Muscle of leg (tissue), 11 donors: ENCODE results near the gene CEP112. TPM values are rescaled to one million over a fixed set of nuclear protein-coding genes. Genes with fewer than 3 reads are reported as not detected.

ENCODE experiments used
- DNase-seq: peaks from one replicate; pipeline ENCODE4 v3.0.0; 2013
- H3K27ac ChIP-seq: one replicate; pipeline ENCODE4 v1.5.1; 2013; ENCODE audit warnings: mild to moderate bottlenecking, low read length, control low read depth
- H3K27me3 ChIP-seq: one replicate; pipeline ENCODE4 v1.6.1; 2013; ENCODE audit warnings: low read length; ENCODE audit not compliant: control insufficient read depth, insufficient read depth
- H3K36me3 ChIP-seq: one replicate; pipeline ENCODE4 v1.6.1; 2013; ENCODE audit warnings: low read length; ENCODE audit not compliant: control insufficient read depth, insufficient read depth
- H3K4me1 ChIP-seq: one replicate; pipeline ENCODE4 v1.6.1; 2013; ENCODE audit warnings: low read length; ENCODE audit not compliant: control insufficient read depth, insufficient read depth
- H3K4me3 ChIP-seq: one replicate; pipeline ENCODE4 v1.5.1; 2013; ENCODE audit warnings: low read length, control low read depth
- H3K9me3 ChIP-seq: replicated peaks from 2 replicates; pipeline ENCODE4 v1.6.1; 2013; ENCODE audit warnings: low read depth, low read length; ENCODE audit not compliant: control insufficient read depth
- WGBS: methylation state at CpG from one replicate; pipeline ENCODE4 v1.1.5; 2013; ENCODE audit warnings: missing lambda C conversion rate; ENCODE audit not compliant: insufficient coverage; 5-methylcytosine and 5-hydroxymethylcytosine counted together
- polyA plus RNA-seq, 8 donors: library from polyadenylated mRNA; unstranded; fragments of 120-200 nt; gene quantifications; one replicate each; pipeline versions ENCODE4 v1.2.1 to v1.2.3, GENCODE V29; 2013; ENCODE audit warnings: inconsistent platforms in 1 of 8, low replicate concordance in 1 of 8; ENCODE audit not compliant: insufficient read length in 8 of 8, insufficient read depth in 1 of 8
- total RNA-seq: library from RNA; stranded (reverse); fragments of 120-200 nt; gene quantifications from one replicate; pipeline ENCODE4 v1.2.4, GENCODE V29; 2013

Gene CEP112
- total and polyA plus RNA-seq, 9 donors = 11.4 to 19.0 (median 14.8) TPM

DNA sequence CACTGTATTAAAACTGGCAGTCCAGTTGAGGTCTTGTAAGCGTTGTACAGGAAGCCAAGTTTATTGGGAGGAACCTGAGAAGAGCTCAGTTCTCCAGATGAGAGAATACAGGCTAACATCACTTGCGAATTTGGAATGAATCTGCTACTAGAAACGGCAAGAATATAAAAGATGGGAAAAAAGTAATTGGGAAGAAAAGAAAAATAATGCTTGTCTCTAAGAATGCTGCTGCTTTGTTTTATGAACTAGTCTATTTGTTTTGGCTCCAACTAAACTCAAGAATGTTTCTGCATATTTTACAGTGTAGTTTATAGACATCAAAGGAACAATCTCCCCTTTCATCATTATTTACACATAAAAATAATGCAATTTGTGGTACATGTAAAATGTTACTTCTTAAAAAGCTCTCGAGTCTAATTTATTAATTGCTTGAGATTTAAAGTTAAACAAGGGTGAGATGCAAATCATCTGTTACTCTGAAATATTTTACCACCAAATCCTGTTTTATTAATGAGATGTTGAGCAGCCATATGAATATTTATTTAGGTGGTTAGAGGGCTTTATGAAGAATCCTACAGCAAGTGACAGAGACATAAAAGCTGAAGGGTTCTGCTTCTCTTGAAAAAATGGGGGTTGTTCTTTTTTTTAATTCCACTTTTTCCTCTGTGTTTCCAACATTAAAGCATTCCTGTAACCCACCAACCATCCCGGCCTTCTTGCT is 468.3 kb downstream of the CEP112 start:
- Histone ChIP-seq H3K4me1 (no peaks in the 10 kb centered on the region), H3K27ac (no peak overlapping the region), H3K4me3 (no peak overlapping the region), H3K36me3 (no peaks in the 10 kb centered on the region), H3K27me3 (no peaks in the 10 kb centered on the region), H3K9me3 (no peaks in the 10 kb centered on the region)
- peak; percentile 79 for DNase-seq
- WGBS = no CpG with 5 or more reads among the region's 5 CpGs

DNA sequence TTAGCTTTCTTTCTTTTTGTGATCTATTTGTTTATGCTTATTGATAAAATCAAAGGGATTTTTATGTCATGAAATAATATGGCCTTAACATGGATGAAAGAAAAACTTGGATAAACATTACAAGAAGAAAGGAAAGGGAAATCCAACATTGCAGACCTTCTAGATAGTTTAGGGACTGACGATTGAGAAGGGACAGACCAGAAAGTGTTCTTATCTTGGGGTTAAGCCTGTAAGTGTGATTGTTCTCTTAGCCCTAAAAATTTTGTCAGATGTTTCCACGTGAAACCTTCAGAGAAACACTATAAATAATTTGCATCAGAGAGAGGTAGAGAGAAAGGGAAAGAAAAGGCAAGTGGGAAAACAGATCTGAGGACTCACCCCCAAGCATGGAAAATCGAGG is 473.3 kb downstream of the CEP112 start:
- H3K36me3 ChIP-seq = no peaks in the 10 kb centered on the region
- no peaks in the 10 kb centered on the region for H3K9me3 ChIP-seq
- H3K4me3 ChIP-seq = no peak overlapping the region
- no peak overlapping the region for H3K27ac ChIP-seq
- 71% methylated on average over 1 of the region's 3 CpGs for WGBS
- DNase-seq = no peak
- no peaks in the 10 kb centered on the region for H3K4me1 ChIP-seq
- no peaks in the 10 kb centered on the region for H3K27me3 ChIP-seq

DNA sequence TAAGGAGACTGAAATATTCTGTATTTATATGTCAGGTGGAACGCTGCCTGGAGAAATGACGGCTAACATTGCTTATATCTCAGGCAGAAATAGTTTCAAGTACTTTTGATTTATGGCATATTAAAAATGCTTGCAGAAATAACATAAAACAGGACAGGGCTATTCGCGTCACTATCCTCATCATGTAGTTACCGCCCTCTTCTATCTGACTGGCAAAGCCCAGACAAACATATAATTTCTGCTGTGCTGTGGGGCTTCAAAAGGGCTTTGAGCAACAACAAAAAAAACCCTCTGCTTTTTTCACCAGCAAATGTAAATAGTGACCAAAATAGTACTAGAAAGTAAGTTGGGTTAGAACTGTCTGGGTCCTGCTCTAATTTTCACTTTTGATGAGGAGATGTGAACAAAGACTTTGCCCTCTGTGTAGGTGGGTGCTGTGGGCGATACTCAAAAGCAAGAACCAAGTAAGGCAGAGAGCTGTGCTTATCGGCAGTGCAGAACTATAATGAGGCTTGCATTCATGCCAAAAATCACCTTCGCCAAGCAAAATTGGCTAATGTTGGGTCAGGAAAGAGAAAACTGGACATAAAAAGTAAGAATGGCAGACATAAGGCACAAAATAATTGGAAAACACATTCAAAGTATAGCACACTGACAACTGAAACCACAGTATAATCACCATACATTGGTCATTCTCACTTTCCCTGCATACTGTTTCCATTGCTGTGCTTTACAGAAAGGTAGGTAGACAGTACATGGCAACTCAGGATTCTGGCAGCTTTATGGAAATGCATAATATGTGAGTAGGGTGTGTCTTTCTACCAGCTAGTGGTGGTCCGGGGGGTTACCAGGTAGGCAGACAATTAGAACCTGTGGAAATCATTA is 479.3 kb downstream of the CEP112 start:
- Histone ChIP-seq H3K36me3 (no peaks in the 10 kb centered on the region), H3K4me1 (no peaks in the 10 kb centered on the region), H3K27me3 (no peaks in the 10 kb centered on the region), H3K4me3 (no peak overlapping the region), H3K9me3 (no peaks in the 10 kb centered on the region), H3K27ac (no peak overlapping the region)
- DNase-seq = no peak
- WGBS = 71% methylated on average over 3 of the region's 9 CpGs

DNA sequence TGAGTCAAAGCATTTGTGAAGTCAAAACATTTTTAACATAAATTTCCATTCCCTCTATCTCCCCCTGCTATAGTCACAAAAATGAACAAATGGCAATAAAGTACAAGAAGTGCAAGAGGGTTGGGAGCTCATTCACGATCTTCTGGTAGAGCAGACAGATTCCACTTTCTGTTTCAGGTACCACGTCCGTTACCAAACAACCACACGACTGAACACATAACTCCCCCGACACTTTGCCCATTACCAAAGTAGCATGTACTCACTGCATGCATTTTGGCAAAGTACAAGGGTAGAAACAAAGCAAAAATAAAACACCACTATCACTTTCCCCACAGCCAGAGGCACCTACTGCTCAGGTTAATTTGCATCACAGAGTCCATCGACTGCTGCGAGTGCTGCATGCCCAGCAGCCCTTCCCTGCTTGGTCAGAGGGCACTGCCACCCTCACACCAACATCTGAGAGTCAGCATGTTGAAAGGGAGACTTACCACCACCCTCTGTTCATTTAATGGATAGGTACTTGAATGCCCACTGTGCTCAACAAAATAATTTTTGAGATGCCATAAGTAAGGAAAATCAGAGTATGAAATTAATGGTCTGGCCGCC is 480.2 kb downstream of the CEP112 start:
- Histone ChIP-seq H3K27me3 (no peaks in the 10 kb centered on the region), H3K4me1 (no peaks in the 10 kb centered on the region), H3K36me3 (no peaks in the 10 kb centered on the region), H3K27ac (no peak overlapping the region), H3K4me3 (no peak overlapping the region), H3K9me3 (no peaks in the 10 kb centered on the region)
- 82% methylated on average over 3 of the region's 8 CpGs for WGBS
- DNase-seq = no peak

DNA sequence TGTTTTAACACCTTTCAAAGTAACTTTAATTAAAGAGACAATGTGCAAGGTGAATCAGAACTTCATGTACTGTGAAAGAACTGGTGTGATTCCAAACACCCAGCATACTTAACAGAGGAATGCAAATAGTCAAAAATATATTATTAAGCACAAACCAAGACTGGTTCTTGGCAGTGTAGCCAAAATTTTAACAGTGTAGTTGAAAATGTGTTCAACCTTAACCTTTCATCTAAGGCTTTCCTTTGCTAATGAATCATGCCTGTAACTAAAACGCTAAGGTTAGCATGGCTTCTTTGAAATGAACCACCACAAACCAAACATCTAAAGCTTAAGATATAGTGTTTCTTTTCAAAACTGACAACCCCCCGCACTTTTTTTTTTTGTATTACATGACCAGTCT is 484.2 kb downstream of the CEP112 start:
- H3K4me3 ChIP-seq = no peak overlapping the region
- H3K36me3 ChIP-seq = no peaks in the 10 kb centered on the region
- no peak overlapping the region for H3K27ac ChIP-seq
- DNase-seq = no peak
- H3K27me3 ChIP-seq = no peaks in the 10 kb centered on the region
- no CpG with 5 or more reads among the region's 2 CpGs for WGBS
- no peaks in the 10 kb centered on the region for H3K9me3 ChIP-seq
- no peaks in the 10 kb centered on the region for H3K4me1 ChIP-seq

DNA sequence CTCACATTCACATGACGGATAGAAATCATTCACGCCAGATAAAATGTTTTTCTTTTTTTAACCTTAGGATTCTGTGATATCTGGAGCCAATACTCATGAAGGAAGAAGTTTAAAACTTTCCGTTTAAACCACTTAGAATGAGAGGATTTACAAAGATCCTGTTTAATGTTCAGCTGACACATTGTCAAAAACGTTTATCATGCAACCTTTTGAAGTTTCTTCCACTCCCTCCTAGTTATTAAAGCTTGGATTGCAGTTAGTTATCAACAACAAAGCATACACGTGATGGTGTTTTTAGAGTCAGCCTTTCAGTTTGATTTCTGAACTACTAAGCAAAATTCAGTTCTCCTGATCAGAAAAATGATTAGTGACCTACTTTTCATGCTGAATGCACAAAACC is 487.2 kb downstream of the CEP112 start:
- Histone ChIP-seq H3K9me3 (no peaks in the 10 kb centered on the region), H3K4me3 (no peak overlapping the region), H3K27ac (no peak overlapping the region), H3K36me3 (no peaks in the 10 kb centered on the region), H3K4me1 (no peaks in the 10 kb centered on the region), H3K27me3 (no peaks in the 10 kb centered on the region)
- WGBS = no CpG with 5 or more reads among the region's 5 CpGs
- DNase-seq = no peak

DNA sequence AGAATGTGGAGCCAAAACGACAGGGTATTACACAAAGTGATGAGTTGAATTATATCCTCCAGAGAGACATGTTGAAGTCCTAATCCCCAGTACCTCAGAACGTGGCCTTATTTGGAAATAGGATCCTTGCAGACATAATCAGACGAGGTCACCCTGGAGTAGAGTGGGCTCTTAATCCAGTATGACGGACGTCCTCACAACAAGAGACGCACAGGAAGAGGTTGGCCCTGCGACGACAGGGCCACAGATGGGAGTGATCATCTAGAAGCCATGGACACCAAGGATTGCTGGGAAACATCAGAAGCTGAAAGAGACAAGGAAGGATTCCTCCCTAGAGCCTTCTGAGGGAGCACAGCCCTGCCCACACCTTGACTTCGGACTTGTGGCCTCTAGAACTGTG is 488.0 kb downstream of the CEP112 start:
- Histone ChIP-seq H3K4me3 (no peak overlapping the region), H3K27ac (no peak overlapping the region), H3K9me3 (no peaks in the 10 kb centered on the region), H3K27me3 (no peaks in the 10 kb centered on the region), H3K36me3 (no peaks in the 10 kb centered on the region), H3K4me1 (no peaks in the 10 kb centered on the region)
- DNase-seq = no peak
- WGBS = 65% methylated on average over 8 of the region's 9 CpGs

DNA sequence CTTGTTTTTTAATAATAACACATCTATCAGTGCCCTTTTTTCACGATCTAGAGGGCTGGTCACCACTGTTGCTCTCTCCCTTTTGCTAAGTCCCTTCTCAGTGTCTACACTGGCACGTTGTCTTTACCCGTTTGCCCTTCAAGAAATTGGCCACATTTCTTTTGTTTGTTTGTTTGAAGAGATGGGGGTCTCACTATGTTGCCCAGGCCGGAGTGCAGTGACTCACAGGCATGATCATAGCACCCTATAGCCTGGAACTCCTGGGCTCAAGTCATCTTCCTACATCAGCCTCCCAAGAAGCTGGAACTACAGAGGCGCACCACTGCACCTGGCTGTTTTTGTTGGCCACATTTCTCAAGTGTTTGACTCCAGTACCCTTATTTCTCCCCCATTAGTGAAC is 492.5 kb downstream of the CEP112 start:
- 93% methylated on average over 3 of the region's 5 CpGs for WGBS
- no peaks in the 10 kb centered on the region for H3K27me3 ChIP-seq
- no peaks in the 10 kb centered on the region for H3K9me3 ChIP-seq
- H3K4me1 ChIP-seq = no peaks in the 10 kb centered on the region
- H3K36me3 ChIP-seq = no peaks in the 10 kb centered on the region
- no peak for DNase-seq
- H3K4me3 ChIP-seq = no peak overlapping the region
- H3K27ac ChIP-seq = no peak overlapping the region

DNA sequence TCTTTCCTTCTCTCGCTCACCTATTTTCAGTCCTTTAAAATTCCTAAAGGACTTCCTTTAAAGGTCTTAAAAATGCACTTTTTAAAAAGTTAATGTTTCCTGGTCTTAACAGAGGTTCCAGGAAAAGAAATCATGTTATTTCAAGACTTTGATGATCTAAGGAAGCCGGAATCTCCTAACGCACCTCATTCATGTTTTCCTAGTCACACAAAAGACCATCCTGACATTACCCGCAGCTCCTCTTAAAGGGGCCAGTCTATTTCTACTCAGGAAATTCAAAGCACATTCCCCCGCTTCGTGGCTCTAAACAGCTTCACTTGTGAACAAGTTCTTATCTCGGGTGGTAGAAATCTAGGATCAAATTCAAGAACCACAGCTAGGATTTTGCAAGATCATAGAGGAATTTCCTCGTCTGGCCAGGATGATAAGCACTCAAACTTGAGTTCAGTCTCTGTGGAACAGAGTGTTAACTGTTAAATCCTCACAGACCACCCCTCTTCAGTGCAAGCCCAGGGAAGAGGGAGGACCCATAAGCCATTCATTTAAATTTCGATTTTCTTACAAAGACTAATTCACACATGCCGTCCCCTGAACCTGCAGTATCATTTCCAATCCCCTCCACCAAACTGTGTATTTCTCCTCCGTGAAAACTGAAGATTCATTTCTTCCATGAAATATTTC is 493.4 kb downstream of the CEP112 start:
- peak; percentile 49 for DNase-seq

DNA sequence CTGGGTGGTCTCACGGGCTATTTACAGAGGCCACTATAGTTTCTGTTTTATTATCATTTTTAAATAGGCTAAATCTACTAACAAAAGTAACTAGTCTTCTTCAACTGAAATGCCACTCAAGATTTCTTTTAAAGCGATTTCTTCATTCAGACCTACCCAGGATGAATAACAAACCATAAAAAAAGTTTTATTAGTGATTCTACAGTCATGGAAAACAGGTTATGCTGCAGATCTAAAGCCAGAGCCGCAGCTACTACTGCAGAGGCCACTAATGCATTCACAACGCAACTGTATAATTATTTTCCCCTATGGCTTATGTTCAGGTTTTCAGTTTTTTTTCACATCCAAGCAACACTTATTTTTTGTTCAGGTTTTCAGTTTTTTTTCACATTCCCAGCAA is 494.3 kb downstream of the CEP112 start:
- DNase-seq = peak; percentile 63
- 40% methylated on average over 1 of the region's 4 CpGs for WGBS
- no peaks in the 10 kb centered on the region for H3K4me1 ChIP-seq
- no peaks in the 10 kb centered on the region for H3K36me3 ChIP-seq
- no peak overlapping the region for H3K27ac ChIP-seq
- no peak overlapping the region for H3K4me3 ChIP-seq
- H3K9me3 ChIP-seq = no peaks in the 10 kb centered on the region
- H3K27me3 ChIP-seq = no peaks in the 10 kb centered on the region

More for the DNA sequence above, 493.4 kb downstream of the CEP112 start:
- H3K27ac ChIP-seq = no peak overlapping the region
- no peaks in the 10 kb centered on the region for H3K27me3 ChIP-seq
- no peaks in the 10 kb centered on the region for H3K4me1 ChIP-seq
- H3K9me3 ChIP-seq = no peaks in the 10 kb centered on the region
- WGBS = 50% methylated on average over 2 of the region's 11 CpGs
- H3K4me3 ChIP-seq = no peak overlapping the region
- H3K36me3 ChIP-seq = no peaks in the 10 kb centered on the region
